Stimulated activated CD8-positive, alpha-beta memory T cell treated with anti-CD3 and anti-CD28 coated beads, Interleukin-2, amount 100 ng/mL, for 48 hours (primary cell): ENCODE results near the gene MOB3B.
"Not testable (repeated sequence)": the region's sequence is repeated elsewhere in the genome, so short reads cannot be mapped to it uniquely, and the experiment has no call there.

Experiments used
- DNase-seq, 2 donors: peaks; one replicate each; pipeline ENCODE4 v3.0.0-alpha.2; 2020; ENCODE audit warnings: low read depth in 2 of 2

MOB3B gene

DNA sequence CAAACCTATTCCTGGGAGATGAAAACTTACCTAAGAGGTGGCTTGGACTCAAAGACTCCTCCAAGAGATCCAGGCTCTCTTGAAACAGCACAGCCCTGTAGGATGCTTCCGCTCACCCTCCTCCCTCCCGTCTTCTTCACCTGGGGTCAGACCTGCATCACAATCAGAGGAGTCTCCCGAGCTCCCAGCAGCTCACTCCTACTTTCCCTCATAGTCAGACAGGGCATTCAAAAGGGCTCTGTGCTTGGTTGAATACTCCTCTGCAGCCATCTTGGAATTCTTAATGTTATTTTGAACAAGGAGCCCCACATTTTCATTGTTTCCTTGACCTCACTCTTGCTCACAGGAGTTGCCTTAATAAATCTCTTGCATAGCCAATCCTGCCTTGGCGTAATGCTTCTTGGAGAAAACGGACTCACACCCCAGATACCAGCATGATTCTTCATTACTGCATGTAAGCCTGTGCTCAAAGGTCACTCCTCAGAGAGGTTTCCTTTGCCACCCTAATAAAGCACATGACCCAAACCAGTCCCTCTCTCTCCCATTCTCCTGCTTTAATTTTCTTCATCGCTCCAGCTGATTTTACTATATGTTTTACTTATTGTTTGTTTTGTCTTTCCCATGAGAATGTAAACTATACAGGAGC, 52.6 kb downstream of the MOB3B start:
- no peak for DNase-seq

DNA sequence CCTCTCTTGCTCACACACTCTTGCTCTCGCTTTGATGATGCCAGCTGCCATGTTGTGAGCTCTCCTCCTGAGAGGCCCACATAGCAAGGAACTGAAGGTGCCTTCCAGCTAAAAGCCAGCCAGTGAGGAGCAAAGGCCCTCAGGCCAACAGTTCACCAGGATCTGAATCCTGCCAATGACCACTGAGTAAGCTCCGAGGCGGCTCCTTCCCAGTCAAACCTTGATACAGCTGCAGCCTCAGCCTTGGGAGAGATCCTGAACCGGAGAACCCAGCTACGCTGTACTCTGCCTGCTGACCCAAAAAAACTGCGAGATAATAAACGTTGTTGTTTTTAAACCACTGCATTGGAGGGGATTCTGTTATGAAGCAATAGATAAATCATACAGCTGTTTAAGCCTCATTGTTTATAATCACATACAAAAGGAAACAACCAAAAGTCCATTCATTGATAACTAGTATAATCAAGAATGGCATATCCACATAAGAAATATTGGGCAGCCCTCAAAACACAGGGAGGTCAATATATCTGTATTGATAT, 54.5 kb downstream of the MOB3B start:
- no peak for DNase-seq

DNA sequence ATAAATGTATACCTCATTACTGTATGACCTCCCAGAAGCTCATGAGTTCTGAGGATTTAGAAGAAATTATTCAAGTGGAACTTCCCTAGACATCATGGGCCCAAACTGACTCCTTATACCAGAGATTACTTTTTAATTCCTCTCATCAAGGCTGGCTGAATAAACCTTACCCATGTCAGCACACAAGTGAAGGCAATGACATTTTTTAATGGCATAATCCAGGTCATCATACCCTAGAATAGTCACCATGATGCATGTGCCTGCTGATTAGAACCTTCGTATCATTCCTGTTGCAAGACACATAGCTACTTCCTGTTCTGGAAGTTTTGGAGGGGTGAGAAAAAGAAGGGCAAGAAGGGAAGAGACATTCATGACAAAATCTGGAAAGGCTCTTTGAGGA, 55.3 kb downstream of the MOB3B start:
- DNase-seq: no peak

DNA sequence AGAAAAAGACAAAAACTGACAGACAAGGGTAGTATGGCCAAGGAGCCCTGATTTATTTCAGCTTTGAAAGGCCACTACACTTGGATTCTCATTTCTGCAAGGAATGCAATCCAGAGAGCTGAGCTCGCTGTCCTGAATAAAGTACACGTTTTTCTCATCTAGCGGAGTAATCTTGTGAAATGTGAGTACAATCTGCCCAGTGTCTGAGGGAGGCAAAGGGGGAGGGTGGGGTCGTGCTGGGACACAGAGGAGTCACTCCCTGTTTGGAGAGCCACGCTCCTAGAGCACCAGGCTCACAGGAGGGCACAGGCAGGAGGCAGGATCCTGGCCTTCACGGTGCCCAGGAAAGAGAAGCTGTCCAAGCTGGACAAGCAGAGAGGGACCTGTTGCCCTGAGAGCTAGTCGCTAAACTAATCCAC, 56.5 kb downstream of the MOB3B start:
- no peak for DNase-seq

DNA sequence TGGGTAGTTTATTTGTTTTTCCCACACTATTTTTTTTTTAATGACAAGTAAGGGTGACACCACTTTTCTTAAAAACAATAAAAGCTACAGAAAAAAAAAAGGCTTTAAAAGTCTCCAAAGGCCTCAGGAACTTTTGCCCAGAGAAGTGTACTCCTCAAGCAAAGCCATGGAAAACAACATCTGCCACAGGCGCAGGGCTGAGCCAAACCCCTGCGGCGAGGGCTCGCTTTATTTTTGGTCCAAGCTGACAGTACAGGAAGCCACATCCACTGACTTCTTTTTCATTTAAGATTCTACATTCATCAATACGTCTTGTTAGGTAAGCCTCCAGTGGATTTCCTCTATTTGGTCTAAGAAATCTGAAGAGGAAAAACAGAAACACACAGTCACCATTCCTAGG, 57.4 kb downstream of the MOB3B start:
- no peak for DNase-seq

DNA sequence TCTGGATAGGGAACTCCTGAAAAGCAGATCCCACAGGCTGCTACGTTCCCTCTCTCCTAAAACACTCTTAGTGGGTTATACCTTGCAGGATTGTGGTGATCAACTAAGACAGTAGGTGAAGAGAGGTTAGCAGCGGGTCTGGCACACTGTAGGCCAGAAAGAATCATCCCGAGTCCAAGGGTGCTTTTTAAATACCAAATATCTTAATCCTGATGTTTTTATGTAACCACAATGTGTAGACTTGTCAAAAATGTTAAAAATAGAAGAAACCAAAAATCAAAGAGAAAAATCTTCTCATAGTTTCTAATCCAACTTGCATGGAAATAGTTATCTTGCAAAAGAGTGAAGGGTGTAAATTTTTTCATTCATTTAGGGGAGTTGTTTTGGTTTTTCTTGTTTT, 57.8 kb downstream of the MOB3B start:
- no peak for DNase-seq

DNA sequence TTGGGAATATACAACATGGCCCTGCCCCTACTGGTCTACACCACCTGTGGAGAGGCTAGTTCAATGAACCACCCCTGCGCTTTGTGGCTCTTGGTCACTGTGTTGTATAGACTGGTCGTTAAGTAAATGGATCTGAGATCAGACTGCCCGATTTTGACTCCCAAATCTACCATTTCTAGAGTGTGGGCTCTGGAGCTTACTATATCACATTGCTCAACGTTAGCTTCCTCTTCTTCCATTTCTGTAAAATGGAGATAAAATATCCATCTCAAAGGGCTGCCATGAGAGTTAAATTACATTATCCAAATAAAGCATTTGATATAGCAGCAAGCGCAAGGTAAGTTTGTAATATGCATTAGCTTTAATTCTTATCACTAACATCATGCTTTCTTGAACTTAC, 58.2 kb downstream of the MOB3B start:
- no peak for DNase-seq

- no peak for DNase-seq
These were observed 59.2 kb downstream of the MOB3B start for GRCh38 chr9:27470291-27470856.

DNA sequence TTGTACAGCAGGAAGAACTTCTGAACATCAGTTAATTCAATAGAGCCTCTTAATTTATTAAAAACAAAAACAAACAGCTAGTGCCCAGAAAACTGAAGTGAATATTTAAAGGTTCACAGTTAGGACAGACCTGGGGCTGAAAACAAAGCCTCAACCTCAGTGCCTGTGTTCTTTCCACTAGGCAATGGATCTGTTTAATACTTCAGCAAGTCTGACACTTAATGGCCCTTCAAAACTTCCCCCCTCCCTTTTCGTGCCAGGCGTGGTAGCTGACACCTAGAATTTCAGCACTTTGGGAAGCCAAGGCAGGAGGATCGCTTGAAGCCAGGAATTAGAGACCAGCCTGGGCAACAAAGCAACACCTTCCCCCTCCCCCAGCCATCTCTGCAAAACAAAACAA, 60.1 kb downstream of the MOB3B start:
- no peak for DNase-seq

DNA sequence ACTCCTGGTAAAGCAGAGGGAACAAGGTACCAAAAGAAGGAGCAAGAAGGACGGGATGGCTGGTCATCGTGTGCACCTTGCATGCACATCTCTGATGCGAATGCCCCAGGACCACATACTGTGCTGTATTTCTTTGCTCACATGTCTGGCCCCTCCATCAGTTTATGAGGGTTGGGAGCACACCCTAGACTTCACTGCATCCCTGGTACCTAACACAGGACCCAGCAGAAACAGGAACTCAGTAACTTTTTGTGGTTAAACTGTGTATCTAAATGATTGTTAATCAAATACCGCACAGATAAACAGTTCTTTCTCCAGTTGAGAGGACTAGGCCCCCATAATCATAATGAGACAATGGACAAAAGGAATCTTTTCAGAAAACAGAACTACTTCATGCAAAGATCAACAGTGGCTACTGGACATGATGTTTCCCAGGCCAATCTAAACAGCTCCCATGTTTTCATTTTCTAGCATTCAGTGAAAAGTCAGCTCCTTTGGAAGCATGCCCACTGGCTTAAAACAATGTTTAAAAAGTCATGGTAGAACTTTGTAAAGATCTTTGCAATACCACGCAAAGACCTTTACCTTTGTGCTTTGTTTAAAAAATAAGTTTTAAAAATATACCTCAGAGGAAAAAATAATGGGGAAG, 61.0 kb downstream of the MOB3B start:
- no peak for DNase-seq

GRCh38 chr9:27468000-27468399, 61.6 kb downstream of the MOB3B start:
- DNase-seq: no peak

- DNase-seq: no peak
These were observed 62.1 kb downstream of the MOB3B start for GRCh38 chr9:27467486-27467885.

DNA sequence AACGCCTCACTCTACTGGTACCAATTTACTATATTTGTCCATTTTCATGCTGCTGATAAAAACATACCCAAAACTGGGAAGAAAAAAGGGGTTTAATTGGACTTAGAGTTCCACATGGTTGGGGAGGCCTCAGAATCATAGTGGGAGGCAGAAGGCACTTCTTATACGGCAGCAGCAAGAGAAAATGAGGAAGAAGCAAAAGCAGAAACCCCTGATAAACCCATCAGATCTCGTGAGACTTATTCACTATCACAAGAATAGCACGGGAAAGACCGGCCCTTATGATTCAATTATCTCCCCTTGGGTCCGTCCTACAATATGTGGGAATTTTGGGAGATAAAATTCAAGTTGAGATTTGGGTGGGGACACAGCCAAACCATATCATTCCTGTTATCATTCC, 63.1 kb downstream of the MOB3B start:
- DNase-seq: not testable (repeated sequence)

DNA sequence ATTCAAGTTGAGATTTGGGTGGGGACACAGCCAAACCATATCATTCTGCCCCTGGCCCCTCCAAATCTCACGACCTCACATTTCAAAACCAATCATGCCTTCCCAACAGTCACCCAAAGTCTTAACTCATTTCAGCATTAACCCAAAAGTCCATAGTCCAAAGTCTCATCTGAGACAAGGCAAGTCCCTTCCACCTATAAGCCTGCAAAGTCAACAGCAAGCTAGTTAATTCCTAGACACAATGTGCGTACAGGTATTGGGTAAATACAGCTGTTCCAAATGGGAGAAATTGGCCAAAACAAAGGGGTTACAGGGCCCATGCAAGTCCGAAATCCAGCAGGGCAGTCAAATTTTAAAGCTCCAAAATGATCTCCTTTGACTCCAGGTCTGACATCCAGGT, 64.7 kb downstream of the MOB3B start:
- not testable (repeated sequence) for DNase-seq

DNA sequence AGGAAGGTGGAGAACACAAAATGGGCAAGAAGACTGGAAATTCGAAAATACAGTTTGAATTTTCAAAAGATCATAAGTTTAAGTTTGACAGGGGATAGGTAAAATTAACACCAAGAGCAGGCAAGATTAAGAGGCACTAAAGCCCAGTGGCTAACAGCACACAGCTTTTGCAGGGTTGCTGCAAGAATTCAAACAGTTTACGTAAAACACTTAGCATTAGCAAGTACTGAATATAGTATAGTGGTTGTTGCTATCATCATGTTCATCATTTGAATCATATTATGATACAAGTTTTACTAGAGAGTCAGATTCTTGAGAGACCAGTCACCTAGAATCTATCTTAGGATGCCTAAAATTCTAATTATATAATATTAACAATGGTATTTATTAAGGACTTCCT, 66.8 kb downstream of the MOB3B start:
- no peak for DNase-seq

- DNase-seq: no peak
These were observed 67.2 kb downstream of the MOB3B start for GRCh38 chr9:27462434-27462833.

GRCh38 chr9:27460226-27461023, 69.2 kb downstream of the MOB3B start:
- no peak for DNase-seq

GRCh38 chr9:27457445-27457844, 72.2 kb downstream of the MOB3B start:
- DNase-seq: no peak

DNA sequence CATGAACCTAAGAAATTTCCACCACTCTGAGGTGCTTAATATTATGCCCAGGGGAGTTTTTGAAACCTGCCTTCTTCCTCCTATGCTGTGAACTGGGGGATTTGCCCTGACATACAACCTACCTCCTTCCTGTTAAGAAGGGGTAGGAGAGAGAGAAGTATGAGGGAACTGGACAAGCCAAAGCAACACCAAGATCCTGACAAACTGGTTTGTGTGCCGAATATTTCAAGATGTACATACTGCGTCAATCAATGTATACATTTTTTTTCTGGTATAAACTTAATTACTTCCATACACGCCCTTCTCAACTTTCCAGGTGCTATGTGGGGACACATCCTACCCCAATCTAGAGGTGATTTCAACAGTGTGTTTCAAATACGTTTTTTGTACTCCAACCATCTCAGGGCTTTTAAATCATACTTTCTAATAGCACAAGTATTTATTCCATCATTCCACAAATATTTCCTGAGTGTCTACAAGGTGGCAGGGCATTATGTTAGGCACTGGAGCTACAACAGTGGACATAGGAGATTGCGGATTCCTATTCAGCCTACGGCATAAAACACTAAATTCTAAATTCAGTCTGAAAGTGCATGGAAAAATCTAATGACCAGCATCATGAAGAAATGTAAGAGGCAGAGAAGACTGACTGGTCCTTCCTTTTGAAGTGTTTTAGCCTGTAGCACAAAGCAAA, 75.6 kb downstream of the MOB3B start:
- DNase-seq: no peak

DNA sequence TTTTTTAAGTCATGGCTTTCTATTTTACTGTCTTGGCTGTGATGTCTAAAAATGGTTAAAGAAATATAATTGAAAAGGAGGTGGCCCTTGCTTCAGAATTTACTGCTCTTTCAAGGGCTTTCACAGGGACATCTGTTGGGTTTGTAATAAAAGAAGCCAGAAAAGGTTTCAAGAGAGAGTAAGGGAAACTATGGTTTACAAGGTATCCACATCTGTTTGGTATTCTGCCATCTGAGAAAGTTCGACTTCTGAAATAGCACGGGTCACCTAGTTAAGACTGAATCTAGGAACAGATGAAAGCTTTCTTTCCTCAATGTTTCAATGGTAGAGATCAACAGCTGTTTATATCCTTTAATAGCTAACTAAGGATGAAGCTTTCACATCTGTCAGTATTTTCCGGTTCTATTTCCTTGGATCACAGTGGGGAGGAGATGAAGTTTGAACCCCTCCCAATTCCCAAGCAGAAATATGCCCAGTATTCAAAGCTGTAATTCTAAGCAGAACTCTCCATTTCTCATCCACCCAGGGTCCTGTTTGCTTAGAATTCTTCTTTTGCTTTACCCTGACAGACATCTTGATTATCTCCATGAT, 78.3 kb downstream of the MOB3B start:
- no peak for DNase-seq

DNA sequence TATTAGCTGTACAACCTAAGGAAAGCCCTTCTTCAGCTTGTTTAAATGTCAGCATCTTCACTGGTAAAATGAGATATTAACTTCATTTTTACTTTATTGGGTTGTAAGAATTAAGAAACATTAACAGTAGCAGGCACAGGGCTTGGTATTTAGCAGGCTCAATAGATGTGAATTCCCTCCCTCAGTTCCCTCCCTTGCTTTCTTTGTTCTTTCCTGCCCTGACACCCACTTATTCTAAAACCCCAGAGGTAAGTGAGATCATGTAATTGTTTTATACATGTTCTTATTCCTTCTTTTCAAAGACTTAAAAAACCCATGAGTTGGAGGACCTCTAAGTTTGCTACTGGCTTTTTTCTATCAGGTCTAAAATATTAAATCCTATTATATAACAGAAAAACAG, 78.9 kb downstream of the MOB3B start:
- DNase-seq: no peak
